ENCODE results near the gene HMCN2.

DNA sequence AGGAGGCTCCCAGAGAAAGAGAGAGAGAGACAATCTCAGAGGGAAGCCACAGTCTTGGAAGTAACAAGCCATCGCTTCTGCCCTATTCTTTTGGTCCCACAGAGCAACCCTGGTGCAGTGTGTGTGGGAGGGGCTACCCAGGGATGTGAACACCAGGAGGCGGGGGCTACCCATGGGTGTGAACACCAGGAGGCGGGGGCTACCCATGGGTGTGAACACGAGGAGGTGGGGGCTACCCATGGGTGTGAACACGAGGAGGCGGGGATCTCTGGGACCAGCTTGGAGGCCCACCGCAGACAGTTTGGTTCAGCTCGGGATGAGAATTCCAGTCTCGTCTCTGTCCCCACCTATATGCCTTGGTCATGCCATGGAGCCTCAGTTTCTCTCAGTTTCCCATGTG is 44.9 kb downstream of the HMCN2 start:
- no peak for TF ChIP-seq POLR2A (IDR thresholded peaks at IDR 0.05)
- TF ChIP-seq, protein P1, sequence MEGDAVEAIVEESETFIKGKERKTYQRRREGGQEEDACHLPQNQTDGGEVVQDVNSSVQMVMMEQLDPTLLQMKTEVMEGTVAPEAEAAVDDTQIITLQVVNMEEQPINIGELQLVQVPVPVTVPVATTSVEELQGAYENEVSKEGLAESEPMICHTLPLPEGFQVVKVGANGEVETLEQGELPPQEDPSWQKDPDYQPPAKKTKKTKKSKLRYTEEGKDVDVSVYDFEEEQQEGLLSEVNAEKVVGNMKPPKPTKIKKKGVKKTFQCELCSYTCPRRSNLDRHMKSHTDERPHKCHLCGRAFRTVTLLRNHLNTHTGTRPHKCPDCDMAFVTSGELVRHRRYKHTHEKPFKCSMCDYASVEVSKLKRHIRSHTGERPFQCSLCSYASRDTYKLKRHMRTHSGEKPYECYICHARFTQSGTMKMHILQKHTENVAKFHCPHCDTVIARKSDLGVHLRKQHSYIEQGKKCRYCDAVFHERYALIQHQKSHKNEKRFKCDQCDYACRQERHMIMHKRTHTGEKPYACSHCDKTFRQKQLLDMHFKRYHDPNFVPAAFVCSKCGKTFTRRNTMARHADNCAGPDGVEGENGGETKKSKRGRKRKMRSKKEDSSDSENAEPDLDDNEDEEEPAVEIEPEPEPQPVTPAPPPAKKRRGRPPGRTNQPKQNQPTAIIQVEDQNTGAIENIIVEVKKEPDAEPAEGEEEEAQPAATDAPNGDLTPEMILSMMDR (IDR thresholded peaks at IDR 0.05), result no peak
- TF ChIP-seq POLR2AphosphoS5 (IDR thresholded peaks at IDR 0.05), result no peak

All from upper lobe of left lung (tissue), 4 donors.